ENCODE measurements around the gene CARHSP1.
"Not testable (repeated sequence)": the region's sequence is repeated elsewhere in the genome, so short reads cannot be mapped to it uniquely, and the experiment has no call there.

Gene CARHSP1

DNA sequence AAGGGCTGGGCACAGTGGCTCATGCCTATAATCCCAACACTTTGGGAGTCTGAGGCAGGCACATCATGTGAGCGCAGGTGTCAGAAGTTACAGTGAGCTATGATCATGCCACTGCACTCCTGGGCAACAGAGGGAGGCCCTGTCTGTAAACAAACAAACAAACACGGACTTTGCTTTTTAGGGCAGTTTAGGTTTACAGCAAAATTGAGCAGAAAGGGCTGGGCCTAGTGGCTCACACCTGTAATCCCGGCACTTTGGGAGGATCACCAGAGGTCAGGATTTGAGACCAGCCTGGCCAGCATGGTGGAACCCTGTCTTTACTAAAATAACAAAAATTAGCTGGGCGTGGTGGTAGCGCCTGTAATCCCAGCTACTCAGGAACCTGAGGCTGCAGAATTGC lies 3.3 kb upstream of the CARHSP1 start:
- no peak for DNase-seq (ENCODE audit: low spot score)

DNA sequence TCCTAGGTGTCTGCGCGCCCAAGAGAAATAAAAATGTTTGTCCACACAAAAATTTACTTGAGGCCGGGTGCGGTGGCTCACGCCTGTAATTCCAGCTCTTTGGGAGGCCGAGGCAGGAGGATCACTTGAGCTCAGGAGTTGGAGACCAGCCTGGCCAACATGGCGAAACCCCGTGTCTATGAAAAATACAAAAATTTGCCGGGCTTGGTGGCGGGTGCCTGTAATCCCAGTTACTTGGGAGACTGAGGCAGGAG lies 1.1 kb upstream of the CARHSP1 start:
- DNase-seq (ENCODE audit: low spot score): not testable (repeated sequence)

DNA sequence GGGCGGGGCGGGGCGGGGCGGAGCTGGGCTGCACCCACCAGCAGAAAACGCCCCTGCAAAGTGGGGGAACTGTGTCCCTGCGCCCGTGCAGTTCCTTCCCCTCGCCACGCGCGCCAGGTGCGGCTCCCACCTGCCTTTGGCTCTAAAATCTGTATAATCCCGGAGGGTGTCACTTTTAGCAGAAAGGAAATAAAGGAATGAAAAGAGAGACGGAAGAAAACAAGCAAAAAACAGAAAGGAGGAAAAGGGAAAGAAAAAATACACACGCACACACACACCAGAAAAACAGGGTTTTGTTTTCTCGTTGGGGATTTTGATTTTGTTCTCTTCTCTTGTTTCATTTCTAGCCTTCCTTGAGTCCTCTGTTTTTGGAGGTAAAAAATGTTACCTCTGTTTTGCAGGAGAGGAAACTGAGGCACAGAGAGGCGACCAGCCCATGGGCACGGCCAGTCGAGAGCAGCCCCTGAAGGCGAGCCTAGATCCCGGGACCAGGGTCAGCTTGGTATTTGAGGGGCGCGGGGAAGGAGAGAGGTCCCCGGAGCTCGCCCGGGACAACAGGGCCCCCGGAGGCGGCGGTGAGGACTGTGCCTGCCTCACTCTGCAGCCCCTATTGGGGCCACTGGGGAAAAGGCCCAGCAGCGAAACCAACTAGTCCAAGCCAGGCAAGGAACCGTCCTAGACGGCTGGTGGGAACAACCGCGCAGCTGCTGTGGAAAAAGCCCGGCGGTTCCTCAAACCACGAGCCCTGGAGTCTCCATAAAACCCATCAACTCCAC lies 594 bp upstream of the CARHSP1 start:
- DNase-seq (ENCODE audit: low spot score): no peak

DNA sequence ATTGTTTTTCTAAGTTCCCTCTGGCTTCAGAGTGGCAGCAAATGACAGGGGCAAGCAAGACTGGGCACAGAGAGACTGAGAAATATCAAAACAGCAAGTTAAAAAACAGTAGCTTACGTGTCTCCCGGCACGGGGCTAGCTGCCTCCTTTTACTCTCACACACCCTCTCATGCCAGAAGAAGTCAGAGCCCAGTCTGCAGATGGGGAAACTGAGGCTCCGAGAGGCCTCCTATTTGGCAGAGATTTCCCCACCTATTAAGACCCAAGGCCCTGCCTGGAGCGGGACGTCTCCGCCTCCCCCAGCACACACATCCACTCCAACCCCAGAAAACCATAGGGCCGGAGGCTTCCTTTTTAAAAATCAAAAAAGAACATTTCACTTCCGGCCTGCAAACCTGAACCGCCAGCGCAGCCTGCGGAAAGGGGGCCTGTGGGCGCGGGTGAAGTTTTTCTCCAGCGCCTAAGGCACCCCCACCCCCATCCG lies 832 bp downstream of the CARHSP1 start:
- peak; percentile 62 for DNase-seq (ENCODE audit: low spot score)

DNA sequence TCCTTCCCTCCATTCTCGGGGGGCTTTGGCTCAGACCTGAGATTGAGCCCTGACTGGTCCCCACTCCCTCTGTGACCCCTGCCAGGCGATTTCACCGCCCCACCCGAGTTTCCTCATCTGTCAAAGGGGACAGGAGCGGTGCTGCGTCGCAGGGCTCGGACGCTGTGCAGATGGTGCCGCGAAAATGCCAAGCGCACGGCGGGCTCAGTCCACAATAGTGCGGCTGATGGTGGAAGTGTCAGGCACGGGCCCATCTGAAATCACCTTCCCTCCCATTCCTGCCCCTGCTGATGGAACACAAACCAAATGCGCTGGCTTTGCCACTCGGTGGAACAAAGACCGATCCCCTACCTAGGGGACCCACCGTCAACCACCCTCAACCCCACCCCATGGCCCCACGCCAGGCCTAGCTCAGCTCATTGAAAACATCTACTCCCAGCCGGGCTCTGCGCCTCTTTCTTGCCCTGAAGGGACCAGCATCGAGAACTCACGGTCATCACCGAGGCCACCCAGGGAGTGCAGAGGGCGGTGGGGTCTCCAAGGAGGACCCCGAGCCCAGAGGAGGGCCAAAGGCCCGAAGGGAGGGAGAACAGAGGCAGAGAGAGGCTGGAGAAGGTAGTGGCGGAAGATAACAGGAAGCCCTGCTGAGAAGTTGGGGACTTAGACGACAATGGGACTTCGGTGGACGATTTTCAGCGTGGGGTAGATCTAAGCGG lies 1.4 kb downstream of the CARHSP1 start:
- DNase-seq (ENCODE audit: low spot score): no peak

DNA sequence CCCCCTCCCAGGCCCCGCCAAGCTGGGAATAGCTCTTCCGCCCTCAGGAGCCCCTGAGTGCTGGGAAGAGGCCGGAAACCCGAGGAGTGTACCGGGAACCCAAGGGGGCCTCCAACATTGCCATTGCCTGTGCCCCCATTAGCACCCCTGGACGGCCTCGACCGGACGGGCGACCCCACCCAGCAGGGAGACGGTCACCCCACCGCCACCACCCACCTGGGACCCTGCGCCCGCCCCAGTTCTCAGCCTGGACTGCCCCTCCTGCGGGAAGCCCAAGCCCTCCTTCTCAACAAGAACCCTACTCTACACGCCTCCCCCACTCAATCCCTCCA lies 2.0 kb downstream of the CARHSP1 start:
- DNase-seq (ENCODE audit: low spot score): no peak

DNA sequence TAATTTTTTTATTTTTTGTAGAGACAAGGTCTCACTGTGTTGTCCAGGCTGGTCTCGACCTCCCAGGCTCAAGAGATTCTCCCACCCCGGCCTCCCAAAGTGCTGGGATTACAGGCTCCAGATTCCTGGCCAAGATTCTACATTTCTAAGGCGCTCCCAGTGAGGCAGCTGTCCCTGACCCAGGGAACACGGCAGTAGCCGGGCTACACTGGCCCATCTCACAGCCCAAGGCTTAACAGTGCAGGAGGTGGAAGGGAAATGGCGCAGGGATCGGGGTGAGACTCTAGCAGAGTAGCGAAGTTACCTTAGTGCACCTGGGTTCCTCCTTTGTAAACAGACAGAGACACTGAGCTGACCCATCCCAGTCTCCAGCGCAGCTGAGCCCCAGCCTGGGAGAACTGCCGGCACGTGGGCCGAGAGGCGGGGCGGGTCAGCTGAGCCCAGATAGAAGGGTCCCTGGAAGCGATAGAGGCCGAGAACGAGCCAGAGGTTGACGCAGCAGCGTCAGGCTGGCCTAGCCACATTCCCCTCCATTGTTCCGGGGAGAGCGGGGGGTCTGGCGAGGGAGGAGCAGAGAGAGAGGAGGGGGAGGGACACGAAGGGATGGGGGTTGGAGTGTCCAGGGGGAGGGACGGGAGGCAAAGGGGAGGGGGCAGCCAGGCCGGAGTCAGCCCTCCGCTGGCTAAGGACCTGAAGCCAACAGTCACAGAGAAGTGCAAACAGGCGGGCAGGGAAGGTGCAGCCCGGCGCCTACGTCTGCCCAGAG lies 2.5 kb downstream of the CARHSP1 start:
- DNase-seq (ENCODE audit: low spot score): no peak

DNA sequence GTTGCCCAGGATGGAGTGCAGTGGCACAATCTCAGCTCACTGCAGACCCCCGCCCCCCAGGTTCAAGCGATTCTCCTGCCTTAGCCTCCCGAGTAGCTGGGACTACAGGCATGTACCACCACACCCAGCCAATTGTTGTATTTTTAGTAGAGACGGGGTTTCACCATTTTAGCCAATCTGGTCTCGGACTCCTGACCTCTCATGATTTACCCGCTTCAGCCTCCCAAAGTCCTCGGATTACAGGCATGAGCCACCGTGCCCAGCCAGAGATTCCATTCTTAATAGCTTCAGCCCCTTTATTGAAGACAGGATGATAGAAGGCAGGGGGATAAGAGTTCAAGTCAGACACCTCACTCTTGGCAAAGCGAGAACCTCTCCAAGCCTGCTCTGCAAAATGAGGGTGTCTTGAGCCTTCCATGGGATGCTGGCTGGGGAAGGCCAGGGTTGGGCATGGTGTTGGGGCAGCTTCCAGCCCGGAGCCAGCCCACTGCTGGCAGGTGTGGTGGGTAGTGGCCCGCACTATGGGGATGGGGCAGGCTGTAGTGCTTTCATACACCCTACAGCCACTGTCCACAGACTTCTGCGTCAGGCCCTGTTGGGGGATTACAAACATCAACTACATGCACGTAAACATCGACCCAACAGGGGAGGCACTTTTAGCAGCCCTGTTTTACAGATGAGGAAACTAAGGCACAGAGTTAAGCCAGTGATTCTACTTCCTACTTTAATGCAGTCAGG lies 3.5 kb downstream of the CARHSP1 start:
- DNase-seq (ENCODE audit: low spot score): no peak

DNA sequence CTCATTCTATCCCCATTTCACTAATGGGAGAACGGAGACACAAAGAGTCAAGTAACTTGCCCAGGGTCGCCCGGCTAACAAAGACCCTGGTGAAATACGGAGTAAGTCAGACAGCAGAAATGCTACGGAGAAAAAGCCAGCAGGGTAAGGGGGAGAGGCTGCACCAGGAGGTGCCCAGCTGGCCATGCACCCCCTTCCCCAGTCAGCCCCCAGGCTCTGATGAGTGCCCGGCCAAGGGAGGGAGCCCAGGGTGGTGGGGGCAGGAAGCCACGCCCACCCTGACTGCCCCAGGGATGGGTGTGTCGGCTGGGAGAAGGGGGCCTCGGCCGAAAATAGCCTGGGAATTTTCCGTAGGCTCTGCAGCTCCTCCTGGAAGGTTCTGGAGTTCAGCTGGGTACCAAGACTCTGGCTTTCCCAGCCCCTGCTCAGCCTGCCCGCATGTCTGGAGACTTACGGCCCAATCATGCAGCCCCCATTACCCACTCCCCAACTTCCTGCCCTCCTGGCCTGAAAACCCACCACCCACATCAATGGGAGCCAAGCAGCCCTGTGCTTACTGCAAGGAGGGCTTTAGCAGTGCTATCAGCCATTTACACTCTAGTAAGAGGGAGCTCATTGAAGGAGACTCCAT lies 4.2 kb downstream of the CARHSP1 start:
- no peak for DNase-seq (ENCODE audit: low spot score)

DNA sequence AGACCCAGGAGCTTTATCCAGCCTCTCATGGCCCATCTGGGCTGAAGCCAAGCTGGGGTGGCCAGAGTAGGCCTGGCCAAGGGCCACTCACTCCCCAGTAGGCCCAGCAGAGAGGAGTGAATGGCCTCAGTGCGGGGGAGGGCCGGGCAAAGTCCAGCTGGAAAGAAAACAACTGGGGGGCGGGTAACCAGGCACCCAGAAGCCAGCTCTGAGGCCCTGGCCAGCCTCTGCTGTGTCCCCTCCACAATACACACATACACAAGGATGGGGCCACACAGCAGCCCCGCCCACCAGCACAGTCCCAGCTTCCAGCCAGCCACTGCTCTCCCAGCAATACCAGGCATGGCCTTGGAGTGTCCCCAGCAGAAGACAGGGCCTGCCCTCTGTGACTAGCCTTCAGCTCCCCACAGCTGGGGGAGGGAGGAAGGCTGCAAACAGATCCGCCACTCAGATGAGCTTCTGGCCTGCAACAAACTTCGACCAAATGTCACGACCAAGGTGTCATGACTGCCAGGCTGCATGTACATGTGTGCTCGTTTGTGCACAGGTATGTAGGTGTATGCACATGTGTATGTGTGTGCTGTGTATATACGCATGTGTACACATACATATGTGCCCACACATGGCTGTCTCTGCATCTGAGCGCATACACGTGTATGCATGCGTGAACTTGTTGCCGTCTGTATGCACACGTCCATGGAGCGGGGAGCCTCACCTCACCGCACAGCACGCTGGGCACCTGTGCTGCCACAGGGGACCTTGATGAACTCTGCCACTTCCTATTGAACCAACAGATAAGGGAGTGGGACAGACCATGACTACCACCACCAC lies 5.0 kb downstream of the CARHSP1 start:
- no peak for DNase-seq (ENCODE audit: low spot score)

DNA sequence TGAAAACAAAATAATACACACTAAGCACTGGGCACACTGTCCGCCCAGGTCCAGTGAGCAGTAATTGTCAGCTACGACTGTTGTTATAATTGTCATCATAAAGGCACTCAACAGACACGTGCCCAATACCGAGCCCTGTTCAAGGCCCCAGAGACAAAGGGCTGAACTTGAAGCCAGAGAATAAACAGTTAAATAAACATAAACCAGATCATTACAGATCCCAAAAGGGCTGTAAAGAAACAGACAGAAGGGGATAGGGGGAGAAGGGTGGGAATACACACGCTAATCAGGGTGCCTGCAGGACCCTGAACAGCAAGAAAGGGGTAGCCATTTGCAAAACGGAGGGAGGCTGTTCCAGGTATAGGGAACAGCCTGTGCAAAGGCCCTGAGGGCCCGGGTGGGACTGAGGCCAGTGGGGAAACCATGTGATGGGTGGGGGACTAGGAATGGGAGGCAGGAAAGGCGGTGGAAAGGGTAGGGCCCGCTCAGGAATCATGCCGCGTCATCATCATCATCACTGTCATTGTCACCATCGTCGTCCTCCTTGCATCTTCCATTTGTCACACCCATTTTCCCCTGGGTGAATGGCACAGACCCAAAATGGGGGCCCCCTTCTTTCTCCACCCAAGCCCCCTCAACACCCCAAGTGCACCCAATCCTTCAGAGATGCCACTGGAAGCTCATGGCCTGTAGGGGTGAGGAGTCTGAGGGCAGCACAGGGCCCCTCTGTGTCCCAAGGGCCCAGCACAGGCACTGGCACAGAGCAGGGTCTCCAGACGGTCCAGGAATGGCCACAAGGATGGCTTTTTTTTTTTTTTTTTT lies 6.3 kb downstream of the CARHSP1 start:
- no peak for DNase-seq (ENCODE audit: low spot score)

DNA sequence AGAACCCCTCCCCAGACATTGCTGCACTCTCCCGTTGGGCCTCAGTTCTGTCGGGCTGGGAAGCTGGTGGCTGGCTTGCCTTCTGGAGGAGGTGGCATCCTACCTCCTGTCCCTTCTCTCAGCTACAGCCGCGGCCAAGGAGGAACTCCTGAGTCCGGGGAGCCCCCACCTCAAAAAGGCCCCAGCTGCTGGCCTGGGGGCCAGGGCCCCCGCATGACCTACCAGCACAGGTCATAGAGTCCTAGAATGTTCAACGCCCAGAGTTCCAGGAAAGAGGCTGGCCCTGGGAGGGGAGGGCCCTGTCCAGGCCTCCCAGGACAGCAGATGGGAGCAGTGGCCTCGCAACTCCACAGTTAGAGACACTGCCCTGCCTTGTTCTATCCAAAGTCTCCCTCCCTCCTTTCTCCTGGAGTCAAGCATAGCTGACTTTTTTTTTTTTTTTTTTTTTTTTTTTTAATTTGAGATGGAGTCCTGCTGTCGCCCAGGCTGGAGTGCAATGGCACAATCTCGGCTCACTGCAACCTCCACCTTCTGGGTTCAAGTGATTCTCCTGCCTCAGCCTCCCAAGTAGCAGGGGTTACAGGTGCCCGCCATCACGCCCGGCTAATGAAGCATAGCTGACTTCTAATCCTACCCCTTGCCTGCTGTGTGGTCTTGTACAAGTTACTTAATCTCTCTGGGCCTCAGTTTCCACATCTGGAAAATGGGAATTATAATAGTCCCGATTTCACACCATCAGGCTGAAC lies 7.1 kb downstream of the CARHSP1 start:
- no peak for DNase-seq (ENCODE audit: low spot score)

DNA sequence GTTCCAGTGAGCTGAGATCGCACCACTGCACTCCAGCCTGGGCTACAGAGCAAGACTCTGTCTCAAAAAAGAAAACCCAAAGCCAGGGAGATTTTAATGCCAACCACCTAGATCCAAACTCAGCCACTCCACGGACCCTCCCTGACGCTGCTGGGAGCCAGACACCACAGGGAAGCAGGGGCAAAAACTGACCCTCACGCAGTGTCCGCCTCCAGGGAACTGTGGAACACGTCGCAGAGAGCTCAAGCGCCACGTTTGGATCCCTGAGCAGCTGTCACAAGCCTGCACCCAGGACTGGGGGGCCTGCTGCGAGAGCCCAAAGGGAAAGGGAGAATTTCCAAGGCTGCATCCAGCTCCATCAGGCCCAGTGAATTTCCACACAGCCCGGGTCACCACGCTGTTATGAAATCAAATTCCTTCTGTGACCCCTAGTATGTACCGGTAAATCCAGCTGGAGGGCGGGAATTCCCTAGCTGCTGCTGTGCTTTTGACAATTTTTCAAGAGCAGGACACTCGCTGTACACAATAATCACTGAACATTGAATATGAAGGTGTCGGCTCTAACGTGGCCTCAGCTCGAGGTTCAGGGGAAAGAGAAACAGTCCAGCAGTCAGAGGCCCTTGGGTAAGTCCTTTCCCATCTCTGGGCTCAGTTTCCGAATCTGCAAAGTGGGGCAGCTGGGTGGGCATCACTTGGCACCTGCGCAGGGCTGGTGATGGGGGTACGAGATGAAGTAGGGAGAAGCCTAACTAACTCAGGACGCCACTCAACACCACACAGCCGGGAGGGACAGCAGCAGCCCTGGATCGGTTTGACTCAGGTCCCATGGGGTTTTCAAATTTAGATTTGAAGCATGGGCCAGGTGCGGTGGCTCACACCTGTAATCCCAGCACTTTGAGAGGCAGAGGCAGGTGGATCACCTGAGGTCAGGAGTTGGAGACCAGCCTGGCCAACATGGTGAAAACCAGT lies 8.6 kb downstream of the CARHSP1 start:
- no peak for DNase-seq (ENCODE audit: low spot score)

DNA sequence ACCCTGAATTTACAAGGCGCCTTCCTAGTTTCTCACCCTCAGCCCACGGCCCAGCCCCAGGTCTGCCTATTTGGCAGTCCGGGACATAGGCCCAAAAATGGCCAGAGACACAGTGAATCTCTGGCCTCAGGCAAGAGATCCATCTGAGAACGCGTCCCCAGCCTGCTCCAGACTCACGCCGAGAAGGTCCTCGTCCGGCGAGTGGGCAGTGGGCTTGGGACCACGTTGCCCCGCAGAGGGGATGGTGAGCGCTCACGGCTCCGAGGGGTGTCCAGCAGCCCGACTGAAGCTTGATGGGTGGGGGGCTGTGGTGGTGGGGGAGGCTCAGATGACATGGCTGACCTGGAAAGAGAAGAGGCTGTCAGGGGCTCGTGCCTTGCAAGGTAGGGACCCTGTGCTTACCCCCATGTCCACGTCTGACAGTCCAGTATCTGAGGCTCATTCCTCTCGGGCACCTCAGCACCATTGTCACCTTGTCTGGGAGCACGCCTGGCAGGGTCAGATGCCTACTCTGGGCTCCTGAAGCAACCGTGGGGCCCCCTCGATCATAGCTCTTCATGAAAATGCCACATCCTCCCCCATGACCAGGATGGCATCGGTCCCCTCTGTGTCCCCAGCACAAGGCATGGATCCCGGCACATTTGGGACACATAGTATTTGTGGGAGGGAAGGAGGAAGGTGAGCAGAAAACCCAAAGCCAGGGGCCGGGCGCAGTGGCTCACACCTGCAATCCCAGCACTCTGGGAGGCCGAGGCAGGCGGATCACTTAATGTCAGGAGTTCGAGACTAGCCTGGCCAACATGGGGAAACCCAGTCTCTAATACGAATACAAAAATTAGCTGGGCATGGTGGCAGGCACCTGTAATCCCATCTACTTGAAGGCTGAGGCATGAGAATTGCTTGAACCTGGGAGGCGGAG lies 9.6 kb downstream of the CARHSP1 start:
- DNase-seq (ENCODE audit: low spot score): no peak

DNA sequence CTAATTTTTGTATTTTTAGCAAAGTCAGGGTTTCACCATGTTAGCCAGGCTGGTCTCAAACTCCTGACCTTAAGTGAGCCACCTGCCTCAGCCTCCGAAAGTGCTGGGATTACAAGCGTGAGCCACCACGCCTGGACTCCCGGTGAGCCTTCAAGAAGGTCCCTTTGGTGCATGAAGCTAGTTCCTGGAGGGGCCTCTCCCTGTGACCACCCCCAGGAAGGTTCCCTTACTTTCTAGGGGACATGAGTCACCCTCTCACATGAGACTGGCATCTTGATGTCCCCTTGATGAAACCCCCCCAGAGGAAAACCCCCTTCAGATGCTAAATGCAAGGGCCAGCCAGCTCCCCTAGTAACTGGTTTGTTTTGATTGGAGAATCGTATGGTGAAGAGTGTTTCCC lies 12.8 kb downstream of the CARHSP1 start:
- no peak for DNase-seq (ENCODE audit: low spot score)

DNA sequence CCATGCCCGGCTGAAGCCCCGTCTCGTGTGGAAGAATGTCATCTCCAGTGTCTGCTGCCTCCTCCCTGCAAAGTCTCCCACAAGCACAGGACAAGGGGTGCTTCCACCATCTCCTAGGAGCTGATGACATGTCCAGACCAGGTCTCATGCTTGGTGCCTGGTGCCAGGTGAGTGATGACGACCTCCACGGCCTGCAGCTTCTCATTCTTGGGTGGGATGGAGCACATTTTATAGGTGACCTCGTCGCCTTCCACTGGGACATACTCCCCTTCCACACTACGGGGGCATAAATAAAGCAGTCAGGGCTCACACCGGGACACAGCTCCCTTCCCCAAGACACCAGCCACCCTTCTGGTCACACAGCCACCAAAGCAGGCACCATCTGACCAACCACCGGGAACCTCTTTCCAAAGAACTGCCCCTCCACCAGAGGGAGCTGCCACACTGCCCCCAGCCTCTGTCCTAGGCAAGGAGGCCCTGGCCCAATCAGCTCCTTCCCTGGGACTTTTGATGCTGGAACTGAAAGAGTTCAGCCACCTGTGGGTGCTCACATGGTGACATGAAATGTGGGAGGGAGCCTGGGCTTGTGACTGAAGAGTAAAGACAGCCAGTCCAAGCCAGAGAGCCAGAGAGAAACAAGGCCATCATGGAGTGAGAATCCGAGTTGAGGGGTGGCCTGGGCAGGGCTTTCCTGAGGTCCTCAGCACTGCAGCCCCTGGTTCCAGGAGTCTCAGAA lies 13.6 kb downstream of the CARHSP1 start:
- DNase-seq (ENCODE audit: low spot score): no peak

Data from activated CD4-positive, alpha-beta T cell treated with anti-CD3 and anti-CD28 coated beads, Interleukin-2, Interleukin-4, amounts not matched to agents 100 ng/mL and 50 ng/mL, durations not matched to agents 16 hours and 8 hours (primary cell).